GM10266 (cell line): ENCODE measurements around the gene ADD1.

Experiments used
- DNase-seq: peaks from one replicate; pipeline ENCODE4 v3.0.0; 2012; ENCODE audit errors: extremely low spot score
- CTCF ChIP-seq: IDR thresholded peaks from 2 replicates; pipeline ENCODE4 v1.5.1; 2012; ENCODE audit warnings: mild to moderate bottlenecking, low read depth; ENCODE audit not compliant: control insufficient read depth, insufficient read depth; ENCODE audit errors: missing control alignments

ADD1 gene

GRCh38 chr4:2900741-2901140, 57.1 kb downstream of the ADD1 start:
- TF ChIP-seq CTCF: no peak

GRCh38 chr4:2901186-2901585, 57.5 kb downstream of the ADD1 start:
- TF ChIP-seq CTCF: no peak
- no peak for DNase-seq

More at GRCh38 chr4:2900741-2901140, 57.1 kb downstream of the ADD1 start:
- no peak for DNase-seq

GRCh38 chr4:2902126-2902525, 58.5 kb downstream of the ADD1 start:
- DNase-seq: no peak
- TF ChIP-seq CTCF: no peak

GRCh38 chr4:2905544-2905943, 61.9 kb downstream of the ADD1 start:
- no peak for TF ChIP-seq CTCF
- DNase-seq: no peak

GRCh38 chr4:2906218-2906617, 62.6 kb downstream of the ADD1 start:
- TF ChIP-seq CTCF: no peak

GRCh38 chr4:2907226-2907625, 63.6 kb downstream of the ADD1 start:
- no peak for DNase-seq
- TF ChIP-seq CTCF: no peak

More at GRCh38 chr4:2906218-2906617, 62.6 kb downstream of the ADD1 start:
- DNase-seq: no peak

- no peak for TF ChIP-seq CTCF
- no peak for DNase-seq
These were observed 64.2 kb downstream of the ADD1 start for GRCh38 chr4:2907706-2908293.
